Erythroblast (primary cell): ENCODE data around the gene CLIC6.

ENCODE experiments used
- GATA1 ChIP-seq: IDR thresholded peaks from 2 replicates; pipeline ENCODE4 v1.6.1; 2011; ENCODE audit warnings: low read depth, mild to moderate bottlenecking, control low read depth, low read length, moderate library complexity
- POLR2A ChIP-seq: IDR thresholded peaks from 2 replicates; pipeline ENCODE4 v1.6.1; 2011; ENCODE audit warnings: mild to moderate bottlenecking, low read length

DNA sequence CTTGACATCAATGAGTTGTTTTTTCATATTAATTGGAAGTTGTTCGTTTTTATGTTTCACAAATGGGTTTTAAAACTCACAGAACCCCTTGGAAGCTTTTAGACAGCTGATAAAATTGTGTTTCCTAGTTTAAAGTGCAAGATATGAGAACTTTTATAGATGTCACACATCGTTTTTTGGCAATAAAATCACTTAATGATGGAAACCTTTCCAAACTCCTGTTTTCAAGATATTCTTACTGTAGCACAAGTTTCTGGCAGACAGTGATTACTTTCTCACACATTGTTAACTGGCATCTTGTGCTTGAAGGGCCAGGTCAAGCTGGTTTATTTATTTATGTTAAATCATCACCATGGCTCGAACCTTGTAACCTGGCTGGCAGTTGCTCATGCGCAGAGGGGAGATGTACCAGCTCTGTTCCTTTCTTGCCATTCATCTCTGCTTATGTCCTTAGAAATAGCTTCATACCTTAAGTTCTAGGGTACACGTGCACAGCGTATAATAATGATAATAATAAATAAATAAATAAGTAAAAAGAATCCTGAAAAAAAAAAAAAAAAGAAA lies 43.7 kb upstream of the CLIC6 start:
- TF ChIP-seq POLR2A (no peak), GATA1 (no peak)
